22Rv1 (cell line): Measurements from ENCODE around the gene KRR1.

Experiments used
- H3K27ac ChIP-seq: fragments of 450-650 bp; 2 replicates; pipeline ENCODE4 v1.5.1; 2017
- CTCF ChIP-seq: fragments of 450-650 bp; IDR thresholded peaks from 2 replicates; pipeline ENCODE4 v1.5.1; 2017; ENCODE audit warnings: mild to moderate bottlenecking
- ZFX ChIP-seq: fragments of 450-650 bp; IDR thresholded peaks from 2 replicates; pipeline ENCODE4 v1.6.1; 2017; ENCODE audit warnings: antibody characterized with exemption, borderline replicate concordance

The KRR1 gene

GRCh38 chr12:75553398-75553797 lies 42.0 kb upstream of the KRR1 start:
- TF ChIP-seq CTCF (no peak), ZFX (no peak)
- H3K27ac ChIP-seq, result no peak overlapping the region

GRCh38 chr12:75551477-75551876 lies 40.1 kb upstream of the KRR1 start:
- no peak overlapping the region for H3K27ac ChIP-seq

GRCh38 chr12:75550401-75551240 lies 39.2 kb upstream of the KRR1 start:
- no peak overlapping the region for H3K27ac ChIP-seq
- no peak for TF ChIP-seq CTCF
- no peak for TF ChIP-seq ZFX

More at GRCh38 chr12:75551477-75551876, 40.1 kb upstream of the KRR1 start:
- TF ChIP-seq CTCF, result no peak
- TF ChIP-seq ZFX, result no peak

GRCh38 chr12:75549989-75550388 lies 38.6 kb upstream of the KRR1 start:
- TF ChIP-seq CTCF (no peak), ZFX (no peak)
- H3K27ac ChIP-seq, result no peak overlapping the region

GRCh38 chr12:75548879-75549278 lies 37.5 kb upstream of the KRR1 start:
- no peak overlapping the region for H3K27ac ChIP-seq
- TF ChIP-seq CTCF, result no peak
- no peak for TF ChIP-seq ZFX

- no peak for TF ChIP-seq ZFX
- no peak for TF ChIP-seq CTCF
- H3K27ac ChIP-seq, result peak overlapping the region; percentile 53
Observed at GRCh38 chr12:75545636-75546035, 34.2 kb upstream of the KRR1 start.

GRCh38 chr12:75543529-75543928 lies 32.1 kb upstream of the KRR1 start:
- TF ChIP-seq ZFX (no peak), CTCF (no peak)

More at GRCh38 chr12:75543529-75543928, 32.1 kb upstream of the KRR1 start:
- H3K27ac ChIP-seq, result no peak overlapping the region
